ENCODE data around the gene CILP. TPM values are rescaled to one million over a fixed set of nuclear protein-coding genes. Genes with fewer than 3 reads are reported as not detected.
"Not testable (repeated sequence)": the region's sequence is repeated elsewhere in the genome, so short reads cannot be mapped to it uniquely, and the experiment has no call there.

The CILP gene
- total RNA-seq, 2 donors from 2014 or later = 2.2 to 32.0 TPM

DNA sequence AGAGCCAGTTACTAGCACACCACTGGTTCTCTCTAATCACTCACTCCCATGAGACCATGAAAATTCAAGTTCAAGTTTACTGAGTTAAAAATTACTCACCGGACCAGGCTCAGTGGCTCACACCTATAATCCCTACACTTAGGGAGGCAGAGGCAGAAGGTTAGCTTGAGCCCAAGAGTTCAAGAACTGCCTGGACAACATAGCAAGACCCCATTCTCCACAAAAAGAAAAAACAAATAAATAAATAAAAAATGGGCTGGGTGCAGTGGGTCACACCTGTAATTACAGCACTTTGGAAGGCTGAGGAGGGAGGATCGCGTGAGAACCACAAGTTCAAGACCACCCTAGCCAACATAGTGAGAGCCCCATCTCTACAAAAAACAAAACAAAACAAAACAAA, 21.2 kb upstream of the CILP start:
- no peak overlapping the region for H3K4me3 ChIP-seq
- no peaks in the 10 kb centered on the region for H3K9me3 ChIP-seq
- H3K27ac ChIP-seq = no peak overlapping the region
- H3K27me3 ChIP-seq = no peaks in the 10 kb centered on the region
- no peak for DNase-seq (ENCODE audit: low spot score)
- H3K4me1 ChIP-seq = no peaks in the 10 kb centered on the region
- H3K36me3 ChIP-seq = no peaks in the 10 kb centered on the region
- TF ChIP-seq, protein P1, sequence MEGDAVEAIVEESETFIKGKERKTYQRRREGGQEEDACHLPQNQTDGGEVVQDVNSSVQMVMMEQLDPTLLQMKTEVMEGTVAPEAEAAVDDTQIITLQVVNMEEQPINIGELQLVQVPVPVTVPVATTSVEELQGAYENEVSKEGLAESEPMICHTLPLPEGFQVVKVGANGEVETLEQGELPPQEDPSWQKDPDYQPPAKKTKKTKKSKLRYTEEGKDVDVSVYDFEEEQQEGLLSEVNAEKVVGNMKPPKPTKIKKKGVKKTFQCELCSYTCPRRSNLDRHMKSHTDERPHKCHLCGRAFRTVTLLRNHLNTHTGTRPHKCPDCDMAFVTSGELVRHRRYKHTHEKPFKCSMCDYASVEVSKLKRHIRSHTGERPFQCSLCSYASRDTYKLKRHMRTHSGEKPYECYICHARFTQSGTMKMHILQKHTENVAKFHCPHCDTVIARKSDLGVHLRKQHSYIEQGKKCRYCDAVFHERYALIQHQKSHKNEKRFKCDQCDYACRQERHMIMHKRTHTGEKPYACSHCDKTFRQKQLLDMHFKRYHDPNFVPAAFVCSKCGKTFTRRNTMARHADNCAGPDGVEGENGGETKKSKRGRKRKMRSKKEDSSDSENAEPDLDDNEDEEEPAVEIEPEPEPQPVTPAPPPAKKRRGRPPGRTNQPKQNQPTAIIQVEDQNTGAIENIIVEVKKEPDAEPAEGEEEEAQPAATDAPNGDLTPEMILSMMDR (IDR thresholded peaks at IDR 0.05) = no peak

DNA sequence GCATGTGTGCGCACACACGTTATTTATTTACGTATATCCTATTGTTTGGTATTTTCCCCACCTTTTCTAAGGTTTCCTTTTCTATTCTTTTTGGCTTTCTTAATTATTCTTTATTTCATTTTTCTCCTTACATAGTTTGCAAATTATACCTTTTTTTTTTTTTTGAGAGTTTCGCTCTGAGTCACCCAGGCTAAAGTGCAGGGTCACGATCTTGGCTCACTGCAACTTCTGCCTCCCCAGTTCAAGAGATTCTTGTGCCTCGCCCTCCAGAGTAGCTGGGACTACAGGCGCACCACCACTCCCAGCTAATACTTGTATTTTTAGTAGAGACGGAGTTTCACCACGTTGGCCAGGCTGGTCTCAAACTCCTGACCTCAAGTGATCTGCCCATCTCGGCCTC, 20.0 kb upstream of the CILP start:
- TF ChIP-seq, protein P1 (IDR thresholded peaks at IDR 0.05) = no peak
- DNase-seq (ENCODE audit: low spot score) = no peak
- no peaks in the 10 kb centered on the region for H3K9me3 ChIP-seq
- no peaks in the 10 kb centered on the region for H3K27me3 ChIP-seq
- no peak overlapping the region for H3K27ac ChIP-seq
- H3K36me3 ChIP-seq = no peaks in the 10 kb centered on the region
- no peak overlapping the region for H3K4me3 ChIP-seq
- H3K4me1 ChIP-seq = no peaks in the 10 kb centered on the region

DNA sequence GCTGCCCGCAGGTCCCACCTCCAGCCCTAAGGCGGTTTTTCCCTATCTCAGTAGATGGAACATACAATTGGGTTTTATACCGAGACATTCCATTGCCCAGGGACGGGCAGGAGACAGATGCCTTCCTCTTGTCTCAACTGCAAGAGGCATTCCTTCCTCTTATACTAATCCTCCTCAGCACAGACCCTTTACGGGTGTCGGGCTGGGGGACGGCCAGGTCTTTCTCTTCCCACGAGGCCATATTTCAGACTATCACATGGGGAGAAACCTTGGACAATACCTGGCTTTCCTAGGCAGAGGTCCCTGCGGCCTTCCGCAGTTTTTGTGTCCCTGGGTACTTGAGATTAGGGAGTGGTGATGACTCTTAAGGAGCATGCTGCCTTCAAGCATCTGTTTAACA, 15.6 kb upstream of the CILP start:
- not testable (repeated sequence) for H3K36me3 ChIP-seq; H3K4me3 ChIP-seq; H3K27me3 ChIP-seq; H3K27ac ChIP-seq; H3K4me1 ChIP-seq; H3K9me3 ChIP-seq; DNase-seq (ENCODE audit: low spot score)

DNA sequence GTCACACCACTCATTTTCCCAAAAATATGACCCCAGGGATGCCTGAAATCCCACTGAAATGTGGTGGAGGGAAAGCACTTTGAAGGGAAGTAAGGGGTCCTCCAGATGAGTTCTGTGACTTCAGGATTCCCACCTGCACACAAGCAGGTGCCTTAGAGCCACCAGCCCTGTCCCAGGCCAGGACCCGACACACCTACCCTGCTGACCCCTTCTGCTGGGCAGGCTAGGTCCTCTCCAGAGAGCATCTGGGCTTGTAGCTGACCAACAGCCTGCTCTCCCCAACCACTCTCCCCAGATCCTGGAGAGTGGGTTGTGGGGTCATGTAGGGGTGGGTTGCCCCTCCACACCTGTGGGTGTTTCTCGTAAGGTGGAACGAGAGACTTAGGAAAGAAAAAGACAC, 14.9 kb upstream of the CILP start:
- Histone ChIP-seq H3K4me1 (no peaks in the 10 kb centered on the region), H3K9me3 (no peaks in the 10 kb centered on the region), H3K36me3 (no peaks in the 10 kb centered on the region), H3K27me3 (no peaks in the 10 kb centered on the region), H3K27ac (no peak overlapping the region), H3K4me3 (no peak overlapping the region)
- no peak for DNase-seq (ENCODE audit: low spot score)
- TF ChIP-seq, protein P1 (IDR thresholded peaks at IDR 0.05) = no peak

DNA sequence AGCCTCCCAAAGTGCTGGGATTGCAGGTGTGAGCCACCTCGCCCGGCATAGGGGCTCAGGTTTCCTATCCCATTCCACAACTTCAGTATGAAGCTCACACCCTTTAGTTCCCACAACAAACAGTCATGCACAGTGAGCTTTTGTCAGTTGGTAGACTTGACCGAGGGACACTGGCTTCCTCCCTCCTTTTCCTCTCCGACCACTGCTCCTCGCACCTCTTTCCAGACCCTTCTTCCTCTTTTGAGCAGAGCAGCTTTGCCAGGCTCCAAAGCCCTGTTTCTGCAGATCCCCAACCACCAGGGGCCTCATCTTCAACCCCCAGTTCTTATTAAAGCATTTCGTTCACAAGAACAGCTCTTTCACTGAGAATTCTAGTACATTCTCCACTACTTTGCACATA, 12.7 kb upstream of the CILP start:
- H3K4me1 ChIP-seq = no peaks in the 10 kb centered on the region
- no peaks in the 10 kb centered on the region for H3K27me3 ChIP-seq
- H3K27ac ChIP-seq = no peak overlapping the region
- H3K36me3 ChIP-seq = no peaks in the 10 kb centered on the region
- no peak for DNase-seq (ENCODE audit: low spot score)
- TF ChIP-seq, protein P1 (IDR thresholded peaks at IDR 0.05) = no peak
- H3K4me3 ChIP-seq = no peak overlapping the region
- no peaks in the 10 kb centered on the region for H3K9me3 ChIP-seq

DNA sequence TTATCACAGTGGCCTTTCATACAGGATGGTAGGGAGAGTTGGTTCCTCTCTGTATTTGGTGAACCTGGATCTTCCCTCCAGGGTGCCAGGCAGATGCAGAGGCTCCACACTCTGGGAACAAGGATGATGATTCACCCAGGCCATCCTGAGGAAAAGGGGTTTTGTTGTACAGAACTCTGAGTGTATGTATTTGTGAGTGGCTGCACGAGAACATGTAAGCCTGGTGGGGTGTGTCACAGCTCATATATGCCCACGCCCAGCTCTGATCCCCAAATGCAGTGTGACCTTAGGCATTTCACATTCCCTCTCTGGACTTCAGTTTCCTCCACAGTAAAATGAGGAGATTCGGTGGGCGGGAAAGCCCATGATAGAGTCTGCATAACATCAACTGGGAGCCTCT, 11.6 kb upstream of the CILP start:
- Histone ChIP-seq H3K9me3 (no peaks in the 10 kb centered on the region), H3K4me1 (no peaks in the 10 kb centered on the region), H3K4me3 (no peak overlapping the region), H3K27ac (no peak overlapping the region), H3K36me3 (no peaks in the 10 kb centered on the region), H3K27me3 (no peaks in the 10 kb centered on the region)
- TF ChIP-seq, protein P1 (IDR thresholded peaks at IDR 0.05) = no peak
- no peak for DNase-seq (ENCODE audit: low spot score)

All from right atrium auricular region (tissue), 2 donors.